Duodenal mucosa (tissue), 2 donors: Measurements from ENCODE around the gene MBP.

Experiments used
- H3K27ac ChIP-seq: one replicate; pipeline ENCODE4 v1.7.0; 2013; ENCODE audit warnings: low read depth, low read length
- H3K27me3 ChIP-seq, 2 donors: one replicate each; pipeline ENCODE4 v1.7.0; 2013; ENCODE audit warnings: low read length in 2 of 2, control low read depth in 1 of 2; ENCODE audit not compliant: insufficient read depth in 2 of 2, control insufficient read depth in 1 of 2
- H3K36me3 ChIP-seq, 2 donors: one replicate each; pipeline ENCODE4 v1.7.0; 2013; ENCODE audit warnings: low read length in 2 of 2, control low read depth in 1 of 2; ENCODE audit not compliant: insufficient read depth in 2 of 2, control insufficient read depth in 1 of 2
- H3K4me1 ChIP-seq, 2 donors: one replicate each; pipeline ENCODE4 v1.7.0; 2013; ENCODE audit warnings: low read length in 2 of 2, control low read depth in 1 of 2; ENCODE audit not compliant: insufficient read depth in 2 of 2, control insufficient read depth in 1 of 2
- H3K4me3 ChIP-seq, 2 donors: one replicate each; pipeline ENCODE4 v1.7.0; 2013; ENCODE audit warnings: low read length in 2 of 2, low read depth in 1 of 2
- H3K9ac ChIP-seq, 2 donors: one replicate each; pipeline ENCODE4 v1.7.0; 2013; ENCODE audit warnings: low read length in 2 of 2, low read depth in 1 of 2
- H3K9me3 ChIP-seq, 2 donors: one replicate each; pipeline ENCODE4 v1.7.0; 2013; ENCODE audit warnings: low read length in 2 of 2, control low read depth in 1 of 2; ENCODE audit not compliant: control insufficient read depth in 1 of 2

Gene MBP

DNA sequence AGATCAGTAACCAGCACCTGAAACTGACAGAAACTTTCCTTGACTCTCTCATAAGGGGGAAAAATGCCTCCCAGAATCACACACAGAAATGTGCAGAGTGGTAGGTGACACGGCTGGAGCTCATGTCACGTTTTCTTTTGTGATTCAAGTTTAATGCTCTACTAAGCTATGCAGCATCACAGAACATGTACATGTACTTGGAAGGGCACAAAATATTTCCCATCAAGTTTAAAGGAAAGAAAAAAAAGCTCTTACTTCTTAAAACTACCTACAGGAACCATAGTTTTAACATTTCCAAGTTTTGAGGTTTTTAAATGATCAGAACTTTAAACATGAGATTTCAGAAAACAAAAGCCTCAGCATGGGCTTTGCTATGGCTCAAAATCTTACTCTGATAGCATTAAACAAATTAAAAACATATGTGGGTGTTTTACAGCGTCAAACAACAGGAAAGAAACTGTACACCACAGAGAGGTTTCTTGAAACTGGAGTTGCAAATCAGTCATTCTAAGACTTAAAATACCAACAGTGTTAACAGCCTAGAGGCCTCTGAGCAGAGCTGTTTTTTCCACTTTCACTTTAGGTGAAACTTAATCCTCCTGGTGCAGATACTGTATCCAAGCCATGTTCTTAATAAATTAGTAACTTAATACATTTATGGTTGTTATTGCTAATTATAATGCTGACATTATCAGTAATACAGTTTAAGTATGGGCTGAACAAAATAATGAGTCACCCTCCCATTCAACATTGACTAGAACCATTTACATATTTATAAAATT lies 30.1 kb downstream of the MBP start:
- Histone ChIP-seq H3K9ac (peak overlapping the region; percentile 45 to 51), H3K4me3 (peak overlapping the region in 1 of 2 donors; percentile 29), H3K36me3 (peaks cover 0 to 10% of the 10 kb centered on the region in 2 donors)

DNA sequence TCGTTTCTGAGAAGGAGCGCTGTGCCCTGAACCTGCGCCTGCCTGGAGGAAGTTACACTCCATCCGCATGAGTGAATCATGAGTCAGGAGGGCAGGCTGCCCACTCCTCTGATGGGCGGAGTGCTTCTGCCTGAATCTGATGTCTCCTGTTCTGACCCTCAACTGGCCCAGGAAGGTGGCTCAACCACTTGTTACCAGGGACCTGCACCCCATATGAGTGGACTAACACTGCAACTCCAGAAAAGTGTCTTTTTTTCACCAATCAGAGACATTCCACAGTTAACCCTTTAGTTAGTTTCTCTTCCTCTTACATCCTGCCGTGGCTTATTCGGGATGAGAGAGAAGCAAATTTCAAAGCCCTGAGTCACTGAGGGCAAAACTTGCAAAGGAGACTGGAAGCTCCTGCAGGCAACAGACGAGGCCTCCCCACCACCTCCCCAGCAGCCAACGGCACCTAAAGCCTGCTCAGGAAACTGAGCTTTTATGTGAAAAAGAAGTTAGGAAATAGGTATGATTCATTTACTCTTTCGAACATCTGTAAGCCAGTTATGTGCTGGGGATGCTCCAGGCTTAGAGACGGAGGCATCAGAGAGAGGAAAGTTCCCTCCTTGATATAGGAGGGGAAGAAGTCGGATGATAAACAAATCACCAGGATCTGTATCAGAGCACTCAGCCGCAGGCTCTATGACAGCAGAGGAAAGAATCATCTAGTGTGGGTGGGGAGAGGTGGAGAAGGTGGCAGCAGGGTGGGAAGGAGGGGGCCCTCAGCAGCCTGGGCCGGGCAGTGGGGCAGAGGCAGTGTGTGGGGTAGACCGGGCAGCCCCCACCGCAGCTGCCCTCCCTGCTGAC lies 30.9 kb downstream of the MBP start:
- no peaks in the 10 kb centered on the region for H3K27me3 ChIP-seq
- peak overlapping the region; percentile 45 to 51 for H3K9ac ChIP-seq
- H3K9me3 ChIP-seq, result no peaks in the 10 kb centered on the region
- peaks cover 60% of the 10 kb centered on the region in 2 donors for H3K4me1 ChIP-seq
- H3K36me3 ChIP-seq, result peaks cover 0 to 17% of the 10 kb centered on the region in 2 donors
- H3K4me3 ChIP-seq, result peak overlapping the region; percentile 27 to 29
- H3K27ac ChIP-seq, result peak overlapping the region; percentile 83

More for the DNA sequence above, 30.1 kb downstream of the MBP start:
- Histone ChIP-seq H3K4me1 (peaks cover 65 to 68% of the 10 kb centered on the region in 2 donors), H3K9me3 (no peaks in the 10 kb centered on the region), H3K27ac (peak overlapping the region; percentile 83), H3K27me3 (no peaks in the 10 kb centered on the region)

DNA sequence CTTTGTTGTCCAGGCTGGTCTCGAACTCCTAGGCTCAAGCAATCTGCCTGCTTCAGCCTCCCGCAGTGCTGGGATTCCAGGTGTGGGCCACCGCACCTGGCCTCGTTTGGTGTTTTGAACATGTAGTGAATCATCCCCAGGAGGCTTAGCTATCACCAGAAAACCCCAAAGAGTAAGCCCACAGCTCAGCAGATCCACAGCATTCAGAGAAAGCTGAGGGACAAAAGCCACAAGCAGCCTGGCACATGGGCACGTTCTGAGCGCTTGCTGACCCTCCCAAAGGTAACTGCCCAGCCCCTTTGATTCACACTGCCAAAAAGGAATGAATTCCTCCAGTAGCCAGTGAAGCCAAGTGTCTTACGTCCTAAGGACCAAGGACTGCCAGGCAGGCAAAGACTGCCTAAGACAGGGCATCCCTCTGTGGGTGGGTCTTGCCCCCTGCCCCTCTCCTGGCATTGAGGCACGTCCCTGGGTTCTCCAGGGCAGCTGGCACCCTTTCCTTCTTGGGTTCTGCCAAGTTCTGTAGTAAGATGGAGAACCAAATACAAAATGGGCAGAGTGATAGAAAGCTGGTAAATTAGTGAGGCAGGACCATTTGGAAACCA lies 31.7 kb downstream of the MBP start:
- Histone ChIP-seq H3K27ac (peak overlapping the region; percentile 83), H3K4me1 (peaks cover 53% of the 10 kb centered on the region in 2 donors), H3K4me3 (no peak overlapping the region), H3K9me3 (no peaks in the 10 kb centered on the region), H3K36me3 (peaks cover 0 to 20% of the 10 kb centered on the region in 2 donors), H3K27me3 (no peaks in the 10 kb centered on the region), H3K9ac (peak overlapping the region; percentile 6 to 16)

DNA sequence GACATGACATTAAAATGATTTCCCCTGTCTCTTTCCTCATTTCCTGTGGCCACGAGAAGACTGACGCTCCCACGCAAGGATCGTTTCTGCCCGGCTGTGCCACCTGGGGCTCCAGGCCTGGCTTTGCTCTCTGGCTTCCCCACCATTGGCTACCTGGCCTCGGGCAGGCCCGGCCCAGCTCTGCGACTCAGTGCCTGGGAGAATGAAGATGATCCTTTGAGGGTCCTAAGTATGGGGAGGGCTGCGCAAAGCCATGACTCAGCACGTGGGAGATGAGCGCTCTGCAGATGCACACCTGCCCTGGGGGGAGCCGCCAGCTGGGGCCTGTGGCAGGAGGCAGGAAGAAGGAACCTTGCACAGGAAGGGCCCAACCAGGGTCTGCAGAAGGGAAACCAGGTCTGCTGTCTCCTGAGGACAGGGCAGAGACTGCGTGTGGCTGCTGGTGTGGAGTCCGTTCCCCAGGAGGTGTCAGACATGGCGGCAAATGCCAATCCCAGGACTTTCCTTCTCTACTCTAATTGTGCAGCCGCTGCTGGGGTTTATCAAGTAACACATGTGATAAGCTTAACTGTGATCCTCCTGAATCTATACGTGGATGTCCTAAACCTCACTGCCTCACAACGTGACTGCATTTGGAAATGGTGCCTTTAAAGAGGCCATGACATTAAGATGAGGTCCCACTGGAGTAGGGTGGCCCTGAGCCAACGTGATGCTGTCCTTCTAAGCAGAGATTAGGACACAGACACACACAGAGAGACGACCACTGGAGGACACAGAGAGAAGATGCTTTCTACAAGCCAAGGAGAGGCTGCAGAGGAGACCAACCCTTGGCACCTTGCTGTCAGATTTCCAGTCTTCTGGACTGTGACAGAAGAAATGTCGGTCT lies 32.9 kb downstream of the MBP start:
- Histone ChIP-seq H3K36me3 (peaks cover 0 to 29% of the 10 kb centered on the region in 2 donors), H3K27ac (no peak overlapping the region), H3K9ac (no peak overlapping the region), H3K4me1 (peaks cover 44 to 58% of the 10 kb centered on the region in 2 donors), H3K4me3 (no peak overlapping the region), H3K9me3 (no peaks in the 10 kb centered on the region), H3K27me3 (no peaks in the 10 kb centered on the region)

DNA sequence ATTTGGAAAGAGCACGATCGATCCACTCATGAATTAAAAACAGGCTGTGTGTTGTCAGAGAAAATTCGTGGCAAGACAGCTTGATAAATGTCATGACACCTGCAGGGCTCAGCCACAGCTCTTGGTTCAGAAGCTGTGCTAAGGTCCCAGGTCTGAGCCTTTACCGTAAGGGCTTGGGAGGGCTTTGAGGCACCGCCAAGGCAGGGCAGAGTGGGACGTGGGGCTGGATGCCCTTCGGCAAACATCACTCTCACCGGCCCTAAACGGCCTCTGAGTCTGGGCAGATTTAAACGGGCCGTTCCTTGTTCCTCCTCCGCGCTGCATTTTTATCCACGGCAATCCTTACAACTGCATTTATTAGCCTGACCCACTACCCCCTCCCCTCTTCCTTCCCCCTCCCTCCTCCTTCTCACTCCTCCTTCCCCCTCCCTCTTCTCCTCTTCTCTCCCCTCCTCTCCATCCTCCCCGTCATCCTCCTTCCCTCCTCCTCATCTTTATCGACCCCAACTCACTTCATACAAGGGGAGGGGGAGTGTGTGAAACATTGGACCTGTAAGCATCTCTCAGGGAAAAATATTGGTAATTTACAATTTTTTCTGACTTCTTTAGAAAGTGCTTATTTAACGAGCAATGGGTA lies 33.9 kb downstream of the MBP start:
- Histone ChIP-seq H3K9ac (no peak overlapping the region), H3K9me3 (no peaks in the 10 kb centered on the region), H3K27me3 (no peaks in the 10 kb centered on the region), H3K4me3 (no peak overlapping the region), H3K36me3 (peaks cover 0 to 34% of the 10 kb centered on the region in 2 donors), H3K4me1 (peaks cover 33 to 47% of the 10 kb centered on the region in 2 donors), H3K27ac (no peak overlapping the region)

DNA sequence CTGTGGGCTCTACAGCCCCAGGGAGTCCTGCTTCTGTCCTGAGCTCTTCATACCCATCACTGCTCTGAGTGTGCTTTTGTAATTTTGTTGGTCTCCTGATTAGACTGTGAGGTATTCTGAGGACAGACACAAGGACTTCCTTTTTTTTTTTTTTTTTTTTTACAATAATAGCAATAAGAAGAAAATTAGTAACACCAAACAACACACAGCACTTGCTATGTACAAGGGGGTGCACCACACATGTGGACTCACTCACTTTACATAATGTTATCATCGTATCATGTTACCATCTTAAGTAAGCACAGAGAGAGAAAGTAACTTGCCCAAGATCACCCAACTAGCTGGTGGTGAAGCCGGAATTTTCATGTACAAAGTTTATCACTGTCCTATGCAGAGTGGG lies 34.6 kb downstream of the MBP start:
- H3K4me3 ChIP-seq, result no peak overlapping the region

DNA sequence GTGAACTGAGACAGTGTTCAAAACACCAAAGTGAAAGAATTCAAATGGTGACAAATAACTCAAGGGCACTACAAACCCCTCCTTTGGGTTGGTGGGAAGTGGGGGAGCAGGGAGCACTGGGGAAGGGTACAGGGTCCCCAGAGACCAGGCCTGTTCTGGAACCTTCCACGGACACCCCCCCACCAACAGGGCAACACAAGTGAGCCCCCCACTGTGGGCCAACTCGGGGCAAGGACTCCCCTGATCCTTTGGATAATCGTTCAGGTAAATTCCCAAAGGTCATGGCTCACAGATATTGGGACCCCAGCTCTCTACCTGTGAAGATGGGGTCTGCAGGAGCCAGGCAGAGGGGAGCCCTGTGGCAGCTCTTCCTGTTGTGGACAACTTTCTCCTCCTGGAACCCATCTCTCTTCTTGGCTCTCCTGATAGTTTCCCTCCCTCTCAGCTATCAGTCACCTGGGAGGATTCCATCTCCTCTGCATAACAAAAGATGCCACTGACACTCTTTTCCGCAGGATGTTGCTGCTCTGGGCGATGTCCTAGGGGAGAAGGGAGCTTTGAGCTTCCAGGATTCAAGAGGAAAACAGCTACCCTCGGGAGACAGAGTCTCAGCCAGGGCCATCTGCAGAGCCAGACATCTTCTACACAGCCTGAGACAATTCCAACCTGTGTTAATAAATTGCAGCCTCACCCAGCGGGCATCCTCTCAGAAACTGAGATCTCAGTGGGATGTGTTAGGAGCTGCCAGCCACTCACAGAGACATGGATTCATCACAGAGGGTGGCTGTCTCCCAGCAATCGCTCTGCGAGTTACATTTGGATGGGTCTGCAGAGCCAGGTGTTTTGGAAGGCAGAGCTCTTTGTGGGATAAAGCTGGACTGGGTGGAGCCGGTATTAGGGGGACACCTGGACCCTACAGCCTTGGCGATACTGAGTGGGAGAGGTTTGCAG lies 35.4 kb downstream of the MBP start:
- Histone ChIP-seq H3K27me3 (no peaks in the 10 kb centered on the region), H3K36me3 (peaks cover 0 to 29% of the 10 kb centered on the region in 2 donors), H3K9me3 (no peaks in the 10 kb centered on the region), H3K4me1 (peaks cover 19 to 33% of the 10 kb centered on the region in 2 donors), H3K9ac (no peak overlapping the region), H3K27ac (no peak overlapping the region), H3K4me3 (no peak overlapping the region)

More for the DNA sequence above, 34.6 kb downstream of the MBP start:
- Histone ChIP-seq H3K4me1 (peaks cover 27 to 41% of the 10 kb centered on the region in 2 donors), H3K36me3 (peaks cover 0 to 29% of the 10 kb centered on the region in 2 donors), H3K9ac (no peak overlapping the region), H3K27ac (no peak overlapping the region), H3K27me3 (no peaks in the 10 kb centered on the region), H3K9me3 (no peaks in the 10 kb centered on the region)

DNA sequence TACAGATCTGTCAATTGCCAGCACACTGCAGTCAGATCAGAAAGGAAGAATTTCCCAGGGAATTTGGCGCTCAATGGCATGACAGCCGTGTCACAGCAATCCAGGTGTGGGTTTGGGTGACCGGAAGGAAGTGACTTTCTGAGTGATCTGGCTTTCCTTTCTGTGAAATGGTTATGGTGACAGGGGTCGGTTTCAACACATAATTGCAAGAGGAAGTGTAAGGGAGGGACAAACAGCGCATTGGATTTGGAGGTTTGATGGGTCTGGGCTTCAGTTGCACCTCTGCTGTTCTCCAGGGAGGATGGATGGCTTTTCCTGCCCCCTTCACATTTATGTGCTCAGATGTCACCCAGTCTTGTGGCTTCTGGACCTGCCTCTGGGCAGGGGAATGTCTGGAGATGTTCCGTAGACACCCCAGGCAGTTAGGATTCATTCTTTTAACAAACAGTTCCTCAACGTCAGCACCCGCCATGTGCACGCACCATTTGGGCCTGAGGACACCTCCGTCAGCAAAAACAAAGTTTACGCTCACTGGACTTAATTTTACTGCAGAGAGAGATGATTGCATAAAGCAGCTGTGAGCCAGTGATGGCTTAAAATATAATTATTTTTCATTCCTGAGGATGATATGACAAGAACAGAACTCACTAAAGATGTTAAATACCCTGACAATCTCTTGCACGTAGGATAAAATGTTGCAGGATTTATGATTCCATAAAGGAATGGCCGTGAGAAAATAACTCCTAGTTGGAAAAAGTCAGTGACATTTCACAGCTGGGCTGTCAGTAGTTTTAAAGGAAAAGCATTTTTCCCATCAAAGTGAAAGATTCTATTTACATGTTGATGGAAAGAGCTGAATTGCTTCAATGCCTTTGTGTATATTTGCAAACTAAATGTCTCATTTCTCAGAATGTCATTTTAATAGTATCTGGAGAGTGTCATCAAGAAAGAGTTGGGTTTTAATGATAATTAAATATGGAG lies 36.9 kb downstream of the MBP start:
- Histone ChIP-seq H3K4me1 (peaks cover 4 to 17% of the 10 kb centered on the region in 2 donors), H3K9me3 (no peaks in the 10 kb centered on the region), H3K4me3 (no peak overlapping the region), H3K36me3 (peaks cover 0 to 29% of the 10 kb centered on the region in 2 donors), H3K27ac (no peak overlapping the region), H3K9ac (no peak overlapping the region), H3K27me3 (no peaks in the 10 kb centered on the region)
